HG02623 (cell line): ENCODE results near the gene NAIF1.
"Not testable (repeated sequence)": the region's sequence is repeated elsewhere in the genome, so short reads cannot be mapped to it uniquely, and the experiment has no call there.

ENCODE experiments used
- ATAC-seq: cut with Tn5 transposase; IDR thresholded peaks from one replicate; pipeline ENCODE4 v1.9.1; 2021; ENCODE audit warnings: moderate library complexity; ENCODE audit not compliant: unreplicated experiment

Gene NAIF1

GRCh38 chr9:128062846-128063831 lies 4.0 kb downstream of the NAIF1 start:
- ATAC-seq, result no peak

DNA sequence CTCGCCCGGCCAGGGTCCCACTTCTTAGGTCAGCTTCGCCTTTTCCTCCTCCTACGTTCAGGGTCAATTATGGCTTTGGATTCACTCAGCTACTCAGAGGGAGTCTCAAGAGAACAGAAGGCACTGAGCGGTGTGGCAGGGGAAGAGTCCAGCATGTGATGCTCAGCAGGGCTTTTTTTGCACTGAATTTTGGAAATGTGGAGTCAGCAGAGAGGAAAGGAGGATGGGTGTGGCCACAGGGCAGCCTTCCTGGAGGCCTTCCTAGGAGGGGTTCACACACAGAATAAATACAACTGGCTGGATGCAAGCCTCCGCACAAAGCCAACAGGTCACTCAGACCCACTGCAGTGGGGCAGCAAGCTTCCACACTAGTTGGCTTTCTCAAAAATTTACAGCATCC lies 4.8 kb downstream of the NAIF1 start:
- no peak for ATAC-seq

GRCh38 chr9:128061275-128061960 lies 5.7 kb downstream of the NAIF1 start:
- no peak for ATAC-seq

DNA sequence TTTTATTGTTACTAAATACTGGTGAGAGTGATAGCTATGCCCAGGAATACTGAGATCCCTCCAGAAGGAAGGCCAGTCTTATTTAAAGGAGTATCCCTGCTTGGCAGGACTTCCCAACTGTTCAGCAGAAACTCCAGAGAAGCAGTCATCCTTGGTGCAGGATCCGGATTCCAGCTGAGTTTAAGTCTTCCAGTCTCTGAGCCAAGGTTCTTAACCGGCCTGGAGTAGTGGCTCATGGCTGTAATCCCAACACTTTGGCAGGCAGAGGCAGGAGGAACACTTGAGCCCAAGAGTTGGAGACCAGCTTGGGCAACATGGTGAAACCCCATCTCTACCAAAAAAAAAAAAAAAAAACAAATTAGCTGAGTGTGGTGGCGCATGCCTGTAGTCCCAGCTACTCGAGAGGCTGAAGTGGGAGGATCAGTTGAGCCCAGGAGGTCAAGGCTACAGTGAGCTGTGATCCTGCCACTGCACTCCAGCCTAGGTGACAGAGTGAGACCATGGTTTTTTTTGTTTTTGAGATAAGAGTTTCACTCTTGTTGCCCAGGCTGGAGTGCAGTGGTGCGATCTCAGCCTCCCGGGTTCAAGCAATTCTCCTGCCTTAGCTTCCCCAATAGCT lies 7.6 kb downstream of the NAIF1 start:
- no peak for ATAC-seq

DNA sequence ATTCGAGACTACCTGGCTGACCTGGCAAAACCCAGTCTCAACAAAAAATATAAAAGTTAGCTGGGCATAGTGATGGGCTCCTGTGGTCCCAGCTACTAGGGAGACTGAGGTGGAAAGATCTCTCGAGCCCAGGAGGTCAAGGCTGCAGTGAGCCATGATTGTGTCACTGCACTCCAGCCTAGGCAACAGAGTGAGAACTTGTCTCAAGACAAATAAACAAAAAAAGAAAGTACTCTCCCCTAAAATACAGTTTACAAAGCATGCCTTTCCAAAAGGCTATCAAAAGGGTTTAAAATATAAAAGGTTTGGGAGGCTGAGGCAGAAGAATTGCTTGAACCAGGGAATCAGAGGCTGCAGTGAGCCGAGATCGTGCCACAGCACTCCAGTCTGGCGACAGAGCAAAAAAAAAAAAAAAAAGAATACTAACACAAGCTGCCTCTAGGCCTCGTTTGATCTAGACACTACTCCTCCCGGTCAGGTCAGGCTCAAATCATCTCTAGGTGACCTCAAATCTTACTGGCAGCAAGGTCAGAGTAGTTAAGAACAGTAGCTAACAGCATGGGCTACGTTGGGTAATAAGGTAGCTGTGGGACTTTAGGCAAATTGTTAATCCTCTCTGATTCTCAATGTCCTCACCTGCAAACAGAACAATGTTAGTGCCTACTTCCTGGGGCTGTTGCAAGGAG lies 9.3 kb downstream of the NAIF1 start:
- no peak for ATAC-seq

GRCh38 chr9:128056887-128057723 lies 10.0 kb downstream of the NAIF1 start:
- no peak for ATAC-seq

GRCh38 chr9:128056086-128056485 lies 11.0 kb downstream of the NAIF1 start:
- ATAC-seq, result no peak

DNA sequence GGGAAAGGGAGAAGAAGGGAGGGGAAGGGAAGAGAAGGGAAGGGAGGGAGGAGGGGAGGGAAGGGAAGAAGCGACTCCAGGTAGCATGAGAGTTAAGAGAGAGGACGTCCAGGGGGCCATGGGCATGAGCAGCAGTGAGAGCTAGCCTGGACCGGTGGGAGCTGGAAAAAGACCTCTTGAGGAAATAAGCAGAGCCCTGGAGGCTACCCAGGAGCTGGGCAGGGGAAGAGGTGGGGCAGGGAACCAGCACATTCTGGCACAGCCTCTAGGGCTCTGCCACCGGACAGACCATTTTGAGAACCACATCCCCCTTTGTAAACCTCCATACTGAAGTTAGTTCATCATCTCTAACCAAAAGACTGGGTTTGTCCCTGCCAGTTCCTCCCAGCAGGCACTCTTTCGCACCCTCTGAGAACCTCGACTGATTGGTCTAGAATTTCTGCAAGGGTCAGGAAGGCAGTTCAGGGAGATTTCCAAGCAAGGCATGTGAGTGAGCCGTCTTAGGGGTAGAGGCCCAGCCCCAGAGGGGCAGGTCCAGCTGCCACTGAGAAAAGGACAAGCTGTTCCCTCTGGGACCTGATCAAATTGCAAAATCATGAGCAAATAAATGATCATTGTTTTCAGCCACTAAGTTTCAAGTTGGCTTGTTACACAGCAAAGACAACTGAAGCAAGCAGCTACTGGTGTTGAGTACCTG lies 11.6 kb downstream of the NAIF1 start:
- no peak for ATAC-seq

DNA sequence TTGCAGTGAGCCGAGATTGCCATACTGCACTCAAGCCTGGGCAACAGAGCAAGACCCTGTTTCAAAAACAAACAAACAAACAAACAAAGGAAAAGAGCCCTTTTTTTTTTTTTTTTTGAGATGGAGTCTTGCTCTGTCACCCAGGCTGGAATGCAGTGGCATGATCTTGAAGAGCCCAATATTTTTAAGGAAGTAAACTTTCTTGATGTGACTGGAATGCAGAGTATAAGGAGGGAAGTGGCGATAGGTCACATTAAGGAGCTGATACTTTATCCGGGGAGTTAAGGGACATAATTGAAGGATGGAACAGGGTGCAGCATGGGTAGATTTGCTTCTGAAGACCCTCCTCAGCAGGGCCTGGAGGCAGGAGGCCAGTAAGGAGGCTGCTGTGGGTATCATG lies 13.0 kb downstream of the NAIF1 start:
- ATAC-seq, result no peak

DNA sequence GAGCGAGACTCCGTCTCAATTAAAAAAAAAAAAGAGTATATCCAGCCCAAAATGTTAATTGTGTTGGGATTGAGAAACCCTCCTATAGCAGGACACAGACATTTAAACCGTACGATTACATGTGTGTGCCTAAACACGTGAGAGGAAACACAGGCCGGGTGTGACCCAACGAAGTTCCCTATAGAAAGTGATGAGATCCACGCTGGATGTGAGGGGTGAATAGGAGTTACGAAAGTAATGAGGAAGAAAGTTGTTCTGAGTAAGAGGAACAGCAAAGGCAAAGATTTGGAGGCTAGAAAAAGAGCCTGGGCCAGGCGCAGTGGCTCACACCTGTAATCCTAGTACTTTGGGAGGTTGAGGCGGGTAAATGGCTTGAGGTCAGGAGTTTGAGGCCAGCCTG lies 13.6 kb downstream of the NAIF1 start:
- no peak for ATAC-seq

- ATAC-seq, result no peak
Measured at GRCh38 chr9:128051932-128052709, 15.0 kb downstream of the NAIF1 start.

- ATAC-seq, result no peak
Measured at GRCh38 chr9:128049843-128050242, 17.3 kb downstream of the NAIF1 start.

DNA sequence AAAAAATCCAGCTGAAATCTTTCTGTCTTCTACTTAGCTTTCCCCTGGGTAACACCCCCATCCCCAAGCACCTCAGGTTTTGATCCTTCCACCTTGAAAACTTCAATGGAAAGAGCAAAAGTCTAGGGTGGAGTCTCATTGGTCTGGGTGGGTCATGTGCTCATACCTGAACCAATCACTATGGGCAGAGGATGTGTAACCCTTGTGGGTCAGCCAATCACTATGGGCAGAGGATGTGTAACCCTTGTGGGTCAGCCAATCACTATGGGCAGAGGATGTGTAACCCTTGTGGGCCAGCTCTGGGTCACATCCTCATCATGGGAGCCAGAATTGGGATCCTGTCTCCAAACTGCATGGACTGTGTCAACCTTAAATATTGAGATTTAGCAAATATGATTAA lies 18.5 kb downstream of the NAIF1 start:
- no peak for ATAC-seq

GRCh38 chr9:128047231-128047630 lies 19.9 kb downstream of the NAIF1 start:
- no peak for ATAC-seq

- no peak for ATAC-seq
Measured at GRCh38 chr9:128045831-128046230, 21.3 kb downstream of the NAIF1 start.

DNA sequence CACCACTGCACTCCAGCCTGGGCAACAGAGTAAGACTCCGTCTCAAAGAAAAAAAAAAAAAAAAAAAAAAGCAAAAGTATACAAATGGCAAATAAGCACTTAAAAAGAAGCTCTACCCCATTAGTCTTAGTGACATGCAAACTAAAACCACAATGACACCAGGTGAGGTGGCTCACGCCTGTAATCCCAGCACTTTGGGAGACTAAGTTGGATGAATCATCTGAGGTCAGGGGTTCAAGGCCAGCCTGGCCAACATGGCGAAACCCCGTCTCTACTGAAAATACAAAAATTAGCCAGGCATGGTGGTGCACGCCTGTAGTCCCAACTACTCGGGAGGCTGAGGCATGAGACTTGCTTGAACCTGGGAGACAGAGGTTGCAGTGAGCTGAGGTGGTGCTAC lies 21.7 kb downstream of the NAIF1 start:
- not testable (repeated sequence) for ATAC-seq

DNA sequence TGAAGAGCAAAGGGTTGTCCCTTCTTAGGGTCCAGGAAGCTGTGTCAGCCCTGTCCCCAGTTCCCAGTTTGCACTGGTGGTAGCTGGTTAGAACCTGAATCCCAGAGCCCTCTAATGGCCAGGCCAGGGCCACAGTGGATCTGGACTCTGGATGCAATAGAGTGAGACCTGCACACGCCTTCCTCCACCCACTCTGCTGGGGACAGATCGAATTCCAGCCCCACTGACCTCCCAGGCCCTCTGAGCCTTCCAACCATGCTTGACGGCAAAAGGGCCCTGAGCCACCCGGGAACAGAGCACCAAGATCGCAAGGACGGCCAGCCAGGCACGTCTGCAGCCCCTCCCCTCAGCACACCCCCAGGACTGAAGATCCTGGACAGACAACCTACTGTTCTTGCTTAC lies 23.7 kb downstream of the NAIF1 start:
- ATAC-seq, result no peak

- ATAC-seq, result no peak
Measured at GRCh38 chr9:128042043-128042442, 25.1 kb downstream of the NAIF1 start.

GRCh38 chr9:128040783-128041182 lies 26.3 kb downstream of the NAIF1 start:
- not testable (repeated sequence) for ATAC-seq
